Glomerular visceral epithelial cell (primary cell): ENCODE measurements around the gene VIM.
A peak's percentile ranks its signal among the peaks of the same experiment; 100 is the strongest.

Source experiments
- DNase-seq: peaks from one replicate; pipeline ENCODE4 v3.0.0-alpha.2; 2016; ENCODE audit errors: extremely low spot score

The VIM gene

DNA sequence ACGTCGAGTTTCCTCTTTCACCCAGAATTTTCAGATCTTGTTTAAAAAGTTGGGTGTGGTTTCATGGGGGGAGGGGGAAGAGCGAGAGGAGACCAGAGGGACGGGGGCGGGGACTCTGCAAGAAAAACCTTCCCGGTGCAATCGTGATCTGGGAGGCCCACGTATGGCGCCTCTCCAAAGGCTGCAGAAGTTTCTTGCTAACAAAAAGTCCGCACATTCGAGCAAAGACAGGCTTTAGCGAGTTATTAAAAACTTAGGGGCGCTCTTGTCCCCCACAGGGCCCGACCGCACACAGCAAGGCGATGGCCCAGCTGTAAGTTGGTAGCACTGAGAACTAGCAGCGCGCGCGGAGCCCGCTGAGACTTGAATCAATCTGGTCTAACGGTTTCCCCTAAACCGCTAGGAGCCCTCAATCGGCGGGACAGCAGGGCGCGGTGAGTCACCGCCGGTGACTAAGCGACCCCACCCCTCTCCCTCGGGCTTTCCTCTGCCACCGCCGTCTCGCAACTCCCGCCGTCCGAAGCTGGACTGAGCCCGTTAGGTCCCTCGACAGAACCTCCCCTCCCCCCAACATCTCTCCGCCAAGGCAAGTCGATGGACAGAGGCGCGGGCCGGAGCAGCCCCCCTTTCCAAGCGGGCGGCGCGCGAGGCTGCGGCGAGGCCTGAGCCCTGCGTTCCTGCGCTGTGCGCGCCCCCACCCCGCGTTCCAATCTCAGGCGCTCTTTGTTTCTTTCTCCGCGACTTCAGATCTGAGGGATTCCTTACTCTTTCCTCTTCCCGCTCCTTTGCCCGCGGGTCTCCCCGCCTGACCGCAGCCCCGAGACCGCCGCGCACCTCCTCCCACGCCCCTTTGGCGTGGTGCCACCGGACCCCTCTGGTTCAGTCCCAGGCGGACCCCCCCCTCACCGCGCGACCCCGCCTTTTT, at the start of gene VIM:
Gene VIM (plus strand): TSS at position 151 of the 925 bp plus-strand sequence. CDS start 1,182 bp downstream, outside the sequence.
- DNase-seq = peak; percentile 99

DNA sequence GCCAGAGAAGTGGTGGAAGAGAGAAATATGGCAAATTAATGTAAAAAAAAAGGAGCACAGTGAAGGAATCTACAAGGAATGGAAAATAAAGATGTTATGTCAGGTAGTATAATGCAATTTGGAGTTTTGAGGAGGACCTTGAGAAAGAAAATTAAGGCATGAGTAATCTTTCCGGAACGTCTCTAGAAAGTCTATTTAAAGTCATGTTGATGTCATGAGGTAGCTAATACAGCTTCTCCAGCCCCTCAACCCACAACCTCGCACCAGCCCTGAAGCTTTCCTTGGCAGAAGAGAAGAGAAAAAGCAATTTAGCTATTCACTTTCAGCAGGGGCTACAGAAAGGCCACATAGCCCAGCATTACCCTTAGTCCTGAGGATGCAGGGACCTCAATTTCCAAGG, 49.0 kb upstream of the VIM start:
- DNase-seq = peak; percentile 36

DNA sequence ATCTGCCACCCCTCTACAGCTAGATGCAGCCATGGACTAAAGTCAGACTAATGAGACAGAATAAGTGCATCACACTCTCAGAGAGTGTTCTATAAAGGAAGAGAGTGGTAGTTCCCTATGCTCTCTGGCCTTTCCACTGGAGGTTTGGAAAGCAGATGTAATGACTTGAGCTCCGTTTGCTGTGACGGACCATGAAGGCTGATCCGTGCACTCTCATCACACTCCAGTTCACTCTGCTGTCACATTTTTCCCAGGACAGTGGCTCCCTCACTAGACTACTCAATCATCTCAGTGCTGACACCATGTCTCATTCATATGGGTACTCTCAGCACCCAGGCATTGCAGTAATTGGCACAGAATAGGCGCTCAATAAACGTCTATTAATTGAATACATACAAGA, 46.9 kb upstream of the VIM start:
- no peak for DNase-seq

DNA sequence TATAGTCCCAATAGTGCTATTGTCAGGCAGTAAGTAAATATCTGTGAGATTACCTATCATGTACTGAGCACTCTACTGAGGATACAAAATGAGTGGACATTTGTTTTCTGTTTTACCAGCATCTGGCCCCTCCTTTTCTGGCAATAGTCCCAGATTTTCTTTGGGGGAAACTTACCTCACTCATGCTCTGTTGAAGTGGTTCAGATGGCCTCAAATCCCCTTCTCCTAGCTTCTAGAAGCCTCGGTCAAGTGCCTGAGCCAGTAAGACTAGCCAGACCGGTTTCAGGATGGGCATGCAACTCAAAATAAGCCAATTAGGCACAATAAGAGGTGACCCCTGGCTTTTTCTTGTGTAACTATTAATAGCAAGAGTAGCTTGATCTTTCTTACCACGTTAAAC, 46.3 kb upstream of the VIM start:
- DNase-seq = no peak

DNA sequence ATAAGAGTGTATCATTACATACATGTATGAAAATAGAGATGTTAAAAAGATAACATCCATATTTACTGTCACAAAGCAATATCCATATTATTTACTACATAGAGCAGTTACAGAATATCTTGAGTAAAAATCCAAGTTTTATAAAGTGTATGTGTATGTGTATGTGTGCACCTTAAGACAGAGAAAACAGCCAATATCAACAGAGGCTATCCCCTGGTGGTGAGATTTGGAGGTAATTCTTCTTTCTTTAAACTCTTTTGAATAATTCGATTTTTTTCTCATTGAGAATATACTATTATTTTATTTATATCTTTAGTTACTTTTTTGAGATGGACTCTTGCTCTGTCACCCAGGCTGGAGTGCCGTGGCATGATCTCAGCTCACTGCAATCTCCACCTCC, 44.9 kb upstream of the VIM start:
- no peak for DNase-seq

DNA sequence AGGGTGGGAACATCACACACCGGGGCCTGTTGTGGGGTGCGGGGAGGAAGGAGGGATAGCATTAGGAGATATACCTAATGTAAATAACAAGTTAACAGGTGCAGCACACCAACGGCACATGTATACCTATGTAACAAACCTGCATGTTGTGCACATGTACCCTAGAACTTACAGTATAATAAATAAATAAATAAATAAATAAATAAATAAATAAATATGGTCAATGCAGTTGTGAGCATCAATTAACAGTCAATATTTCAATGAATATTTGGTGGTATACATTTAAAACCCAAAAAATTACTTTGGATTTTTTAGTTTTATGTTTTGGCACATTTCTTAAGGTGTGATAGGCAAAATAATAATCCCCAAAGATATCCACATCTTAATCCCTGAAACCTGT, 42.2 kb upstream of the VIM start:
- no peak for DNase-seq

DNA sequence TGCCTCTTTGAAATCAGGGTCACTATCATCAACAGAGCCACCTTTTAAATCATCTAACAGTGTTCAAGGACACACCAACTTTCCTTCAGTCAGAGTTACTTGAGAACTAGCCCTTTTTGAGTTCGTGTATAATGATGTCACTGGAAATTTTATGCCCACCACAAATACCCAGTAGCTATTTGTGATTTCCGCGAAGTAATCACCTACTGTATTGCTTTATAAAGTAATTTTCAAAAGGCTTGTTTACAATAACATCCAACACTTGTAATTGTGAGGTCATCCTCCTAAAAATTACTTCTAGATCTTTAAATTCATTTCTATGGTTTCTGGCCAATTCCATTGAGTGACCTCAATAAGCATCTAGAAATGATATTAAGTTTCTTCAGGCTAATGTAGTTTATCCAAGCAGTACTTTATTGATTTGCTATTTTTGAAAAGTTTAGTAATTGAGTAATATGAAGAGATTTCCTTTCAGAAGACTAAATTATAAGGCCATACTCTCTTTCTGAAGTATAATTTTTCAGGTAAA, 39.3 kb upstream of the VIM start:
- no peak for DNase-seq

DNA sequence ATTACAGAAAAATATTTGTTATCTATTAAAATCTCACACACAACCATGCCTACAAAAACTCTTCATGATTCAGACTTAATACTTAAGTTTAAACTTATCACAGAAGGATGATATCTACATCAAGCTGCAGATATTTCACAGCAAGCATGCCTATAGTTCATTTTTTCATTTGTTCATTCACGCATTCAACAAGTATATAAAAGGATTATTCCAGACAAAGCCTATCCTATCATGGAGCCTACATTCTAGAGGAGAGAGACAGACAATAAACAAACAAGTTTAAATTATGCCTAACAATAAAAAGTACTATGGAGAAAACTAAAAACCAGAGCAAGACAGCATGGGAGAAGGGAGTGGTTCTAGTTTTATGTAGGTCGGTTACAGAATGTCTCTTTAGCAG, 37.4 kb upstream of the VIM start:
- DNase-seq = no peak

DNA sequence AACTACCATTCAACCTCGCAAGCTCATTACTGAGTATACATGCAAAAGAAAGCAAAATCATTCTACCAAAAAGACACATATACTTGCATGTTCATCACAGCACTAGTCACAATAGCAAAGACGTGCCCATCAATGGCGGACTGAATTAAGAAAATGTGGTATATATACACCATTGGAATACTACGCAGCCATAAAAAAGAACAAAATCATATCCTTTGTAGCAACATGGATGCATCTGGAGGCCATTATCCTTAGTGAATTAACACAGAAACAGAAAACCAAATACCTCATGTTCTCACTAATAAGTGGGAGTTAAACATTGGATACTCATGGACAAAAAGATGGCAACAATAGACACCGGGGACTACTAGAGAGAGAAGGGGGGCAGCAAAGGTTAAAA, 33.0 kb upstream of the VIM start:
- DNase-seq = no peak

DNA sequence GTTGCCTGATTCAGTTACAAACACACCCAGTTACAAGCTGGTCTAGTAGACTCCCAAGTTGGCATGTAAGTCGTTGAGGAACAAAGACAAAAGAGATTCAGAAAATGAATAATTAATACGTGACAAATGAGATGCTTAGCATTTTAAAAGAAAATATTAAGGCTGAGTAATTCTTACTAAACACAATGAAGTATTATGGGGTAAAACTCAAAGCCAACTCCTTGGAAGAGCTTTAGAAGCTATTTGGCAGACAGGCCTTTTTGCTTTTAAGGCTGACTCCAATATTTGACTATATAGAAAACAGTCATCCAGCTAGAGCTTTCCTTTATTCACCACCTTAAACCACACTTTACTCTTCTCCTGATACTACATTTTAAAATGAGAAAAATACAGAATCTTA, 32.0 kb upstream of the VIM start:
- DNase-seq = no peak

DNA sequence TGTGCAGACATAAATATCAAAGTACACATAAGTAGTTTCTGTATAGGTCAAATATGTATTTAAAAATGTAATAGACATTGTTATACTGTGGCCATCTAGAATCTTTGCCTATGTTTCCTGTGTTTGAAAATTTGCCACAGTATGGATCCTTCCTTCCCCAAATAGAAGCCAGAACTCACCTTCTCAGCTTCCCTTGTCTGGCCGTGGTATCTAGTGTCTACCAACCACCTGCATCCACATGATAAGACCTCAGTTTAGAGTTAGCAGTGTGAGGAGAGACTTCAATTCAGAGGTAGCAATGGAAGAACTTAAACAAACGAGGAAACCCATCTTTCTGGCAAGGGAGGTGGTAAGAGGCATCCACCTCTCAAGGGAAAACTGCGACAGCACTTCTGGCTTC, 31.5 kb upstream of the VIM start:
- DNase-seq = no peak

DNA sequence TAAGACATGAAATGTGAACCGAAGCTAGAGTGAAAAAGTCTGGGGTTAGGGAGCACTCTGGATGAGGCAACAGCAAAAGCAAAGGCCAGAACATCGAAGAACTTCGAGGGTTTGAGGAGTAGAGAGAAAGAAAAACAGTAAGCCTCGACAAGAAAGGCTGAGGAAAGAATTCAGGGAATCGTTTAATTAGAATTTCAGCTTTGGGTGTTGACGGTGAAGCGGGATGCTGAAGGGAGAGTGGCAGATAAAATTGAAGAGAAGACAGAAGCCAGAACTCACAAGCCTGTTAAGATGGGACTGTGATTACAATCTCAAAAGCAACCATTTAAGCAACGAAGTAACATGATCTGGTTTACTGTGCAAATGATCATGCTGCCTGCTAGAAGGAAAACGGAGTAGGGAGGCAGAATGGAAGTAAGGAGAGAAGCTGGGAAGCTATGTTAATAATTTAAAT, 28.7 kb upstream of the VIM start:
- no peak for DNase-seq

DNA sequence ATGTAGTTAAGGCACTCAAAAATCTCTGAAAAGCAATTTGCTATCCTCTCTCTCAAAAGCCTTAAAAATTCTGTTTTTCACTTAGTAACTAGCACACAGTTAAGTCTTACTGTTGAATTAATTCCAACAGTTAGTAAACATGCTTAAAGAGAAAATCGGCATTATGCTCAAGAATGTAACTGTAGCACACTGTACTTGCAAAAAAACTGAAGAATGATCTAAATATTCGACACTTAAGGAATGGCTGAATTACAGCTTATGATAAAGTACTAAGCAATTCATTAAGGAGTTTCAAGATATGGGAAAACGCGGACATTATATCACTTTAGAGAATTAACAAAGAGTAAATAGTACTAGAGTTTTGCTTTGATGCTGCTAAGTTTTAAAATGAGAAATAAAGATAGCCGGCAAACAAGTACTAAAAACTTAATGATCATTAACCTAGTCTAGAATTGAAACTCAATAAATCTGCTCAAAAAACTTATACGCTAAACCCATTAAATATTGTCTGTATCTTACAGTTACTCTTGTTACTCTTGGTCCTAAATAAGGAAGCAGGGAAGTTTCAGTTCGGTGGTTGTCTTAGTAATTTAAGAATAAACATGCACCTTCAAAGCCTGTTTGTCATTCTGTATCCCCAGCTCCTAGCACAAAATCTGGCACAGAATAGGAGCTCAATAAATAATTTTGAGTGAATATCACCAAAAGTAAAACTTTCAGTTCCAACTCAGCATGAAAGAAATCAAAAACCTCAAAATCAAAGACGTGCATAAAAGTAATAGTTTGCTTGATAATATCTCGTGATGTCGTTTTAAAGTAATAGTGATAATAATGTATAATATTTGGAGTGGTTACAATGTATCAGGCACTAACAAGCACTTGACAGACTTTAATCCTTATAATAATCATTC, 27.8 kb upstream of the VIM start:
- no peak for DNase-seq

DNA sequence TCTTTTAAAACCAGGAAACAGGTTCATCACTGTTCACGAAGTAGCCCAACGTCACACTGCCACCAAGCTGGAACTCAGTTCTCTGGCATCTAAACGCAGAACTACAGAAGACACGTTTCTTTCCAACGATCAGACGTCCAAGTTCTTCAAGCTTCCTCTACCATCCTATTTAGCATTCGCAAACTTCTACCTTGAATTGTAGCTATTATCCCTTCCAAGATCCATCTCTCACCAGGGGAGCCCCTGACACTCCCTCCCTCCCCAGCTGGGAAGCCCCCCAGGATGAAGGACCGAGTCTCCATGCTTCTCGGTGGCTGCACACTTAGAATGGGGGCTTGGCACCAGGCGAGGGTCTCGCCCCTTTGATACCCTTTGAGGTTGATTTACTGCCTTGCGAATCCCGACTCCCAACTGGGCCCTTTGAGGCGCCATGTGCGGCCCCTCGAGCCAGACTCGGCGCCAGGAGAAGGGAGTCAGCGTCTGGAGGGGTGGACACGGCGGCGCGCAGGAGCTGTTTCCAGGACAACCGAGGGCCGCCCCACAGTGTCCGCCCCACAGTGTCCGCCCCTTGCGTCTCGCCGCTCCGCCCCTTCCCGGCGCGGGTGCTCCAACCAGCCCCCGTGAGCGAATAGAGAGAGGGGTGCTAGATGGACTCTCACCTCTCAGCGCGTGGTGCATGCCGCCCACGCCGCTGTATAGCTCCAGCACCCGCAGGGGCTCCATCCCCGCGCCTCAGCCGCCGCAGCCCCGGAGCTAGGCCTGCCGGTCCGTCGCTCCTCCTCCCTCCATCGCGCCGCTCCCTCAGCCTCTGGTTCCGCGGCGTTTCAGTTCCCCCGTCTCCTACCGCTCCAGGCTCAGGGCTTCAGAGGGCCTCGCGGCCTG, 26.9 kb upstream of the VIM start, which contains the start of gene TRDMT1:
Gene TRDMT1 (minus strand): TSS at position 761 of the 882 bp plus-strand sequence. CDS start 38 bp downstream, at position 723.
- peak; percentile 90 for DNase-seq

DNA sequence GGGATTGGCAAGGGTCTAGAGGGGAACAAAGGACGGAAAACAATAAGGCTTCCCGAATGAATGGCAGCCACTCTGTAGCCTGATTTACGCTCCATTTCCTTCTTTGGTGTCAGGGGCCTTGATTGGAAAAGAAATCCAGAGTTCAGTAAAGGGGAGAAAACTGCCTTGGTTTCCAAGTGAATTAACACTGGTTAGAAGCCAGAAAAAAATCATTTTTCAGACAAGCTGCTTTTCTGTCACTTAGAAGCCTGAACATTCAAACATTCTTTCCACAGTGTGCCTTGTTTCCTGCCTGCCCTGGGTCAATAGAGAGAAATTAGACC, 26.3 kb upstream of the VIM start:
- no peak for DNase-seq

DNA sequence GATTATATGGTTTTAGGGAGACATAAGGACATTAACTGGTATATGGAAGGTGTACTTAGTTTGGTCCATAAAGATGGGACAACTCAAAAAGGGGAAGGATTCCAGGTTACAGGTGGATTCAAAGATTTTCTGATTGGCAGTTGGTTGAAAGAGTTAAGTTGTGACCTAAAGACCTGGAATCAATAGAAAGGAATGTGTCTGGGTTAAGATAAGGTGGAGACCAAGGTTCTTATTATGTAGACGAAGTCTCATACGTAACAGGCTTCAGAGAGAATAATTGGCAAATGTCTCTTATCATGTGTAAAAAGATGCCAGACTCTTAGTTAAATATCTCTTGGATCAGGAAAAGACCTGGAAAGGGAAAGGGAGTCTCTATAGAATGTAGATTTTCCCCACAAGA, 25.5 kb upstream of the VIM start:
- DNase-seq = no peak

DNA sequence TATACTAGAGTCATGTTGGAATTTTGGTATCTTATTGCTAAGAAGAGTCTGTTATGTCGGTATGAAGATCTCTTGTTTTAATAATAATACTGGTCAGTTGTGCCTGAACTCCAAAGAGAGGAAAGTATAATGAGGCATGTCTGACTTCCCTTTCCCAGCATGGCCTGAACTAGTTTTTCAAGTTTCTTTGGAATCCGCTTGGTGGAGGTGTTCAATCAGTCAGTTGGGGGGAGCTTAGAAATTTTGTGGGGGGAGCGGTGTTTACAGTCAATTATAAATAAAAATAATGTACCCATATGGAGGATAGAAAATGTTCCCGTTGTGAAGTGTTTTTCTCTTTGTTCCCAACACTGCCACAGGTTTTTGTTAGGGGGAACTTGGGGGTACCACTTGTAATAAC, 25.0 kb upstream of the VIM start:
- DNase-seq = no peak

DNA sequence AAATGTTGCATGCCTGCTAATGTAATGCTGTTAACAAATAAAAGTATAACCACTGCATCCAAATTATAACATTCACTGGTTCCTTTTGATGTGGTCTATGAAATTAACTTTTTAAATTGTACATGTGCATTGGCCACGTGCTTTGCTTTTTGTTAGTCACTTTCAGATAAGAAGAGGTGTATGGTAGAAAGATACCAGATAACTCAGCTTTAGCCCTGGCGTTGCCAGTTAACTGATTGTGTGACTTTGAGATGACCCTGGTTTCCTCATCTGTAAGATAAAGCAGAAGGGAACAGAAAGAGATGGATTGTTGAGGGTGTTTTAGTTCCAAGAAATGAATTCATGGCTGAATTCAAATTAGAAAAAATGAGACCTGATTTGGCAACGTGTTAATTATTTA, 24.6 kb upstream of the VIM start:
- DNase-seq = no peak

DNA sequence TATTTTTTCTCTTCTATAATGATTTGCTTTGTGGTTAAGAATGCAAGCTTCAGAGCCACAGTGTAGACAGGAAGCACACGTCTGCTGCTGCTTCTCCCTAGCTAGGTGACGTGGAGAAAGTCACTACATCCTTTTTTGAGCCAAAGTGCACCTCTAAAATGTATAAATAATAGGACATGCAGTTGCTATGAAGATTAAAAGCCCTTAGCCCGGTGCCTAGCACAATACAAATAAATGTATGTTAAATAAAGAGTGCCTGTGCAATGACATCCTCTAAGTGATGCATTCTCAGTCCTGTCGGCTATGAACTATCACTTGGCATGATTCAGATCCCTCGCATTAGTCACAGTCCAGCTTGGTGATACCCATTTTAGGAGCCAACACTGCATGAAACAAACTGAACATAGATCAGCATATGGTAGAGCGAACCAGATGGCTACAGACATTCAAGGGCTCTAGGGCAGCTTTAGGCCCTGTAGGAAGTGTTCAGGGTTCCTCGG, 21.8 kb upstream of the VIM start:
- DNase-seq = peak; percentile 82

DNA sequence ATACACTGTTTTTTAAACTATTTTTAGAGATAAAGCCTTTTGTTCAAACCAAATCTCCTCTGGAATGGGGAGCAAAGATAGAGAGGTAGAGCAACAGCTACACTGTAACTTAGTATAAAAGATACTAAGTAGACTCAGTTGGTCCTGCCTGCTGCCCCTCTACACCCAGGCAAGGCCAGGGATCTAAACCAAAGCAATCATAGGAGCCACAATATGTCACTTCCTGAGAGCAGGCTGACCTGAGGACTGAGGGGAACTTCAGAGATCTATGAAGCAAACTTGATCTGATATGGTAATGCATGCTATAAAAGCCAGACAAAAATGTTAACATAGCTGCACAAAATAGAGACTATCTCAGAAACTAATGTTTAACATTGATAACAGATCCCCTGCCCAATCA, 19.6 kb upstream of the VIM start:
- DNase-seq = no peak

DNA sequence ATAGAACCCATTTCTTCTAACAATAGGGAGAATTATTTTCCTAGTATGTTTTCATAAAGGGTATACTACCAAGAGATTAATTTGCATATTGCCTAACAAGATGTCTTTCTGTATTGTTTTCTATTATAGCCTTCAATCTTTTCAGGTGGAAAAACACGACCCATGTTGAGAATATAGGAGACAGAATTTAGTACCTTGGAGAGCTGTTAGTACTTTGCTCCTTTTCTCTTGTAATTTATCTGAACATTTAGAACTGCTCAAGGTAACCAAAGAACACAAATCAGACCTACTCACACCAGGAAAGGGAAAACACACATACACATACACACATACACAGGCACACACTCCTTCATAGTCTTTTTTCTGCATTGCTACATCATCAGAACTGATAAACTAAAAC, 18.7 kb upstream of the VIM start:
- DNase-seq = no peak
